Activated gamma-delta T cell (primary cell): ENCODE data around the gene SCAMP5.

Experiments
- DNase-seq: peaks from one replicate; lab custom pipeline; 2025; lab: John Stamatoyannopoulos, UW
- total RNA-seq, 2 donors: gene quantifications; one replicate each; lab custom pipeline; 2026; lab: John Stamatoyannopoulos, UW

Gene SCAMP5
- total RNA-seq: 0.20 to 3.4 reads per million in 2 donors

GRCh38 chr15:74995182-74995778 lies at the start of gene SCAMP5:
TSS of gene SCAMP5 (plus strand) at chr15:74995563. CDS start at chr15:75011840, 16,277 bp downstream.
- DNase-seq: peak; percentile 67

- no peak for DNase-seq
These were observed 45.1 kb upstream of the SCAMP5 start for GRCh38 chr15:74950078-74950908.

- DNase-seq: no peak
These were observed 44.4 kb upstream of the SCAMP5 start for GRCh38 chr15:74951006-74951405.

- no peak for DNase-seq
These were observed 40.8 kb upstream of the SCAMP5 start for GRCh38 chr15:74954515-74954914.

GRCh38 chr15:74955017-74955416 lies 40.3 kb upstream of the SCAMP5 start:
- no peak for DNase-seq

- DNase-seq: peak; percentile 31
These were observed 39.3 kb upstream of the SCAMP5 start for GRCh38 chr15:74955796-74956647.

- peak; percentile 43 for DNase-seq
These were observed 38.5 kb upstream of the SCAMP5 start, which contains the start of gene RPP25 for GRCh38 chr15:74956648-74957475. TSS of gene RPP25 (minus strand) at chr15:74956772. CDS start at chr15:74956583, 189 bp downstream.

- DNase-seq: no peak
These were observed 37.8 kb upstream of the SCAMP5 start for GRCh38 chr15:74957476-74958035.

GRCh38 chr15:74958320-74958907 lies 36.9 kb upstream of the SCAMP5 start:
- DNase-seq: no peak

GRCh38 chr15:74958908-74959585 lies 36.3 kb upstream of the SCAMP5 start:
- DNase-seq: no peak

- DNase-seq: no peak
These were observed 35.8 kb upstream of the SCAMP5 start for GRCh38 chr15:74959586-74959939.

- DNase-seq: no peak
These were observed 35.1 kb upstream of the SCAMP5 start for GRCh38 chr15:74960286-74960685.

GRCh38 chr15:74960995-74961588 lies 34.3 kb upstream of the SCAMP5 start:
- no peak for DNase-seq

- no peak for DNase-seq
These were observed 33.7 kb upstream of the SCAMP5 start for GRCh38 chr15:74961616-74962015.

GRCh38 chr15:74962219-74962618 lies 33.1 kb upstream of the SCAMP5 start:
- no peak for DNase-seq

- DNase-seq: no peak
These were observed 32.7 kb upstream of the SCAMP5 start for GRCh38 chr15:74962671-74963070.

GRCh38 chr15:74963213-74963612 lies 32.1 kb upstream of the SCAMP5 start:
- no peak for DNase-seq

- DNase-seq: no peak
These were observed 30.6 kb upstream of the SCAMP5 start for GRCh38 chr15:74964794-74965193.

- DNase-seq: no peak
These were observed 27.7 kb upstream of the SCAMP5 start for GRCh38 chr15:74967670-74968069.

- DNase-seq: no peak
These were observed 19.2 kb upstream of the SCAMP5 start for GRCh38 chr15:74976159-74976558.
